ENCODE results near the gene ASXL1. TPM values are rescaled to one million over a fixed set of nuclear protein-coding genes. Genes with fewer than 3 reads are reported as not detected.

Gene ASXL1
- total and polyA plus RNA-seq, 2 donors from 2014 or later: 16.2 to 71.1 TPM

- no peak for FAIRE-seq
Observed at GRCh38 chr20:32466739-32467505, 108.8 kb downstream of the ASXL1 start.

GRCh38 chr20:32467506-32468312, 109.6 kb downstream of the ASXL1 start:
- Histone ChIP-seq H3K36me3 (ENCODE audit: control insufficient read depth in 2 of 3, insufficient read depth in 3 of 3, low read length in 3 of 3) (peaks cover 0 to 4% (median 2%) of the 10 kb centered on the region in 3 donors), H3K27me3 (ENCODE audit: control insufficient read depth, insufficient read depth, low read length) (no peaks in the 10 kb centered on the region), H3K4me3 (ENCODE audit: low read length in 3 of 3) (no peak overlapping the region), H3K9ac (ENCODE audit: low read length in 3 of 3) (no peak overlapping the region), H3K4me1 (ENCODE audit: control insufficient read depth in 2 of 3, insufficient read depth in 2 of 3, low read depth in 1 of 3, low read length in 3 of 3) (peaks cover 0 to 66% (median 35%) of the 10 kb centered on the region in 3 donors), H3K9me3 (ENCODE audit: control insufficient read depth in 2 of 3, insufficient read depth in 1 of 3, low read length in 3 of 3) (no peaks in the 10 kb centered on the region), H3K27ac (ENCODE audit: low read depth in 2 of 2, low read length in 2 of 2) (peak overlapping the region; percentile 60 to 71)
- peak in 1 of 5 donors; percentile 73 for DNase-seq
- TF ChIP-seq CTCF (IDR thresholded peaks at IDR 0.05; ENCODE audit: borderline replicate concordance, extremely low read depth, insufficient read depth): no peak
- FAIRE-seq: no peak
- intact Hi-C loops (cut with DNase I): no loop called here

More at GRCh38 chr20:32466739-32467505, 108.8 kb downstream of the ASXL1 start:
- Histone ChIP-seq H3K36me3 (ENCODE audit: control insufficient read depth in 2 of 3, insufficient read depth in 3 of 3, low read length in 3 of 3) (peaks cover 0 to 3% (median 0%) of the 10 kb centered on the region in 3 donors), H3K27me3 (ENCODE audit: control insufficient read depth, insufficient read depth, low read length) (no peaks in the 10 kb centered on the region), H3K4me1 (ENCODE audit: control insufficient read depth in 2 of 3, insufficient read depth in 2 of 3, low read depth in 1 of 3, low read length in 3 of 3) (peaks cover 0 to 59% (median 30%) of the 10 kb centered on the region in 3 donors), H3K27ac (ENCODE audit: low read depth in 2 of 2, low read length in 2 of 2) (peak overlapping the region; percentile 60 to 71), H3K9me3 (ENCODE audit: control insufficient read depth in 2 of 3, insufficient read depth in 1 of 3, low read length in 3 of 3) (no peaks in the 10 kb centered on the region), H3K4me3 (ENCODE audit: low read length in 3 of 3) (no peak overlapping the region), H3K9ac (ENCODE audit: low read length in 3 of 3) (no peak overlapping the region)
- no peak for TF ChIP-seq CTCF (IDR thresholded peaks at IDR 0.05; ENCODE audit: borderline replicate concordance, extremely low read depth, insufficient read depth)
- intact Hi-C loops (cut with DNase I): no loop called here
- peak in 1 of 5 donors; percentile 73 for DNase-seq

GRCh38 chr20:32468313-32468640, 110.1 kb downstream of the ASXL1 start:
- H3K36me3 ChIP-seq (ENCODE audit: control insufficient read depth in 2 of 3, insufficient read depth in 3 of 3, low read length in 3 of 3): peaks cover 0 to 4% (median 2%) of the 10 kb centered on the region in 3 donors
- H3K9ac ChIP-seq (ENCODE audit: low read length in 3 of 3): no peak overlapping the region
- TF ChIP-seq CTCF (IDR thresholded peaks at IDR 0.05; ENCODE audit: borderline replicate concordance, extremely low read depth, insufficient read depth): no peak
- no peak overlapping the region for H3K4me3 ChIP-seq (ENCODE audit: low read length in 3 of 3)
- intact Hi-C loops (cut with DNase I): no loop called here
- H3K9me3 ChIP-seq (ENCODE audit: control insufficient read depth in 2 of 3, insufficient read depth in 1 of 3, low read length in 3 of 3): no peaks in the 10 kb centered on the region
- DNase-seq (peak in 1 of 5 donors; percentile 35), FAIRE-seq (no peak)
- H3K27me3 ChIP-seq (ENCODE audit: control insufficient read depth, insufficient read depth, low read length): no peaks in the 10 kb centered on the region
- H3K4me1 ChIP-seq (ENCODE audit: control insufficient read depth in 2 of 3, insufficient read depth in 2 of 3, low read depth in 1 of 3, low read length in 3 of 3): peaks cover 0 to 68% (median 35%) of the 10 kb centered on the region in 3 donors
- H3K27ac ChIP-seq (ENCODE audit: low read depth in 2 of 2, low read length in 2 of 2): peak overlapping the region; percentile 34 to 71
